HG02642 (cell line): ENCODE measurements around the gene DHRS11.

Experiments
- ATAC-seq: cut with Tn5 transposase; IDR thresholded peaks from one replicate; pipeline ENCODE4 v1.9.1; 2021; ENCODE audit warnings: mild to moderate bottlenecking; ENCODE audit not compliant: unreplicated experiment, poor library complexity

Gene DHRS11

GRCh38 chr17:36611345-36612072 is 19.8 kb downstream of the DHRS11 start:
- ATAC-seq = no peak

DNA sequence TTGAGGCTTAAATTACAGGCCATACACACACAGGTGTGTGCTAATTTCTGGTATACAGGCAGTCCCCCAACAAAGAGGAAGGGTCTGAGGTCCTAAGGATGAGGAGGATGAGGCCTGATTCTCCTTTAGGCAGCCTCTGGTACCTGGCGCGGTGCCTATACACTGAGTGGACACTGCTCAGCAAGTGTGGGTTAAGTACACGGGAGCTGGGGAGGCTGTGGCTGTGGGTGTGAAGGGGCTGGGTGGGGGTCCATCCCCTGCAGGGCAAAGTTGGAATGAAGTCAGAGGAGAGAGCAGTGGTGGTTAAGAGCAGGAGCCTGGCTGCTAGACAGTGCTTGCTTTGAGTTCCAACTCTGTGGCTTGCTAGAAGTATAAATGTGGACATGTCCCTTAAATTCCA is 20.6 kb downstream of the DHRS11 start:
- no peak for ATAC-seq

- ATAC-seq = no peak
Measured at GRCh38 chr17:36613155-36613554, 21.5 kb downstream of the DHRS11 start.

DNA sequence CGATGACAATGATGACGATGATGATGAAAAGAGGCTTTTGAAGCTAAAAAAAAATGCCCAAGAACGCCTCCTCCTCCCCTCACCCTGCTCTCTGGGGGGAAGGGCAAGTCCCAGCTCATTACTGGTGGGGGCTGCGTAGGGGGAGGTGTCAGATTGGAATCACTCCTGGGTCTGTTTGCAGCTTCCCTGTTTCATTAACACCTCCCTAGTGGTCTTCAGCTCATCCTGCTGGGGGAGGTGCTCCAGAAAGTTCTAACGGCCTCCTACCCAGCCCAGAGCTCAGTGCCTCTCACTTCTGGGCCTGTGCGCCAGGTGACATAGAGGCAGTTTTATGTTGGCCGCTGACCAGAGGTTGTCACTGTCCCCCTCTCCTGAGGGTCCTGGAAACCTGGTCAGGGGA is 22.4 kb downstream of the DHRS11 start:
- no peak for ATAC-seq

GRCh38 chr17:36614933-36615332 is 23.3 kb downstream of the DHRS11 start:
- no peak for ATAC-seq

- no peak for ATAC-seq
Measured at GRCh38 chr17:36616061-36617029, 24.7 kb downstream of the DHRS11 start.

GRCh38 chr17:36617773-36618172 is 26.1 kb downstream of the DHRS11 start:
- ATAC-seq = no peak

GRCh38 chr17:36623281-36623680 is 31.6 kb downstream of the DHRS11 start:
- no peak for ATAC-seq

DNA sequence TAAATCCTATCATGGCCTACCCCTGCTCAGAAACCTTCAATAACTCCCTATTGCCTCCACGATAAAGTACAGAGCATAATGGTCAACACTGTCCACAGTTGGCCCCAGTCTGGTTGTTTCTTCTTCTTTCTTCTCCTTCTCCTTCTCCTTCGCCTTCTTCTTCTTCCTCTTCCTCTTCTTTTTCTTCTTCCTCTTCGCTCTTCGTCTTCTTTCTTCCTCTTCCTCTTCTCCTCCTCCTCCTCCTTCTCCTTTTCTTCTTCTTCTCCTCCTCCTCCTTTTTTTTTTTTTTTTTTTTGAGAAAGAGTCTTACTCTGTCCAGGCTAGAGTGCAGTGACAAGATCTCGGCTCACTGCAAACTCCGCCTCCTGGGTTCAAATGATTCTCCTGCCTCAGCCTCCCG is 33.5 kb downstream of the DHRS11 start:
- ATAC-seq = no peak

DNA sequence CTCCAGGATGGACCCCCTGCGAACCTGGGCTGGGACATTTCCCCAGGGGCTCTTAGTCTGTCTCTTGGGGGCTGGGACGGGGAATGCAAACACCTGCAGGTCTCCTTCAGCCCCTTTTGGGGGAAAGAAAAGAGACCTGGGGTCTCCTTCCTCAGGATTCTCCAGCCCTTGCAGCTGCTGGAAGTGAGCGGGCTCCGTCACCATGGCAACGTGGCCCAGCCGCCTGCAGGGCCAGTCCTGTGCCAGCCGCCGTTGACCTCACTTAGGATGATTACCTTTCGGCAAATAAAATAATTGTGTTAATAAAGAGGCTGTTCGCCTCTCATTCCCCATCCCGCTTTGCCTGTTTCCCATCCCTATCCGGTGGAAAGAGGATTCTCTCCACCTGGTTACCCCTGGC is 35.4 kb downstream of the DHRS11 start:
- no peak for ATAC-seq

- ATAC-seq = no peak
Measured at GRCh38 chr17:36628576-36628975, 36.9 kb downstream of the DHRS11 start.

DNA sequence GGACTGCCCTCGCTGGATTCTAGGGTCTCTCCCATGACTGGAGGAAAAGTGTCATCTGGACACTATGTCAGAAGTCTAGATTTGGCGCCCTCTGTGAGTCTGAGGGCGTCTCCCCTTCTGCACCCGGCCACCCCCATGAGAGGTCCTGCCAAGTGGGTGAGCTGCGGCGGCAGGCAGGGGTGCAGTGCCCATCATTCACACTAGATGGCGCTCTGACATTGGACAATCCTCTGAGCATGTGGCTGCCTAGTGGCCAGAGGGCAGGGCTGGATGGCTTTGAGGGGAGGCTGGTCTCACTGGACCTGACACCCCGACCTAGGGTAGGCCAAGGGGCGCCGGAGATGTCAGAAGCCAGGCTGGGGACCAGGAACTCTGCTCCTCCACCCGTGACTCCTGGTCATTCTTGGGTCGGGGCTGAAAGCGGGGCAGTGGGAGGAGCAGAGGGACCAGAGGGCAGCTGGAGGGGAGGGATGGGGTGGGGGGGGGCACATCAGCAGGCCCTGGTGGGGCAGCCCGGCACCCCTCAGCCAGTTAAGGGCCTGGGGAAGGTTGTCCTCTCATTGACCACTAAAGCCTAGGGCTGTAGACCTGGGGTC is 37.7 kb downstream of the DHRS11 start:
- ATAC-seq = no peak

DNA sequence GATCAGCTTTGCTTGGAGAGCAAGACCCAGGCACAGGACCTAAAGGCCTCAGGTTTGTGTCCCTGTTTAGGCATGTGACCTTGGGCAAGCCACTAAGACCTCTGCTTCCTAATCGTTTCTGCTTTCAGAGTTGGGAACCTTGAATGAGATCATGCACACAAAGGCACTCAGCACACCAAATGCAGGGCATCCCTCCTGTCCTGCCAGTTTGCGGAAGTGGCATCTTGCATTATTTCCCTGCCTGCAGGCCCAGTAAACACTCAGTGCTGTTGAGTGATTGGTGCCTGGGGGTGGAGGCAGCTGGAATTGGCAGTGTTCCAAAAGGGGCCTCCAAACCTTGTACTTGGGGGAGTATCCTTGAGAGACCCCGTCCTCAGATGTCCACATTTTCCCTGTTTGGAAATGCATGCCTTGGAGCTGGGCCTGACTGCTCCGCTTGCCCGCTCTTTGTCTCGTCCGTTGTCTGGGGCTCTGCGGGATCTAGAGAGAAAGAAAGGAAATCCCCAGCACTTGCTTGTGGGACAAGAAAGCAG is 38.4 kb downstream of the DHRS11 start:
- ATAC-seq = no peak

DNA sequence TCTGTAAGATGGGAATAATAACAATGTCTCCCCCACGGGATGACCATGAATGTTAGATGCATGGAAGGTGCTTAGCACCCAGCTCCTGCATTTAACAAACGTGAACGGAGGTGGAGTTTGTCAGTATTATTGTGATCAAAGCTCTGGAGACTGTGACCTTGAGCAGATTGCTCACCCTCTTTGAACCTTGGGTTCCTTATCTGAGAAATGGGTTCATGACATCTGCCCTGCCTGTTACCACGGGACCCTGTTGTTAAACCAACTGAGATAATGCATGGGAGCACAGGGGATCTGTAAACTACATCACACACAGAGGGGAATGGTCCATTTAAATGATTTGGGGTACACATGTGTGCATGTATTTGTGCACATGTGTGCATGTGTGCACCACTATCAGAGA is 39.3 kb downstream of the DHRS11 start:
- no peak for ATAC-seq

DNA sequence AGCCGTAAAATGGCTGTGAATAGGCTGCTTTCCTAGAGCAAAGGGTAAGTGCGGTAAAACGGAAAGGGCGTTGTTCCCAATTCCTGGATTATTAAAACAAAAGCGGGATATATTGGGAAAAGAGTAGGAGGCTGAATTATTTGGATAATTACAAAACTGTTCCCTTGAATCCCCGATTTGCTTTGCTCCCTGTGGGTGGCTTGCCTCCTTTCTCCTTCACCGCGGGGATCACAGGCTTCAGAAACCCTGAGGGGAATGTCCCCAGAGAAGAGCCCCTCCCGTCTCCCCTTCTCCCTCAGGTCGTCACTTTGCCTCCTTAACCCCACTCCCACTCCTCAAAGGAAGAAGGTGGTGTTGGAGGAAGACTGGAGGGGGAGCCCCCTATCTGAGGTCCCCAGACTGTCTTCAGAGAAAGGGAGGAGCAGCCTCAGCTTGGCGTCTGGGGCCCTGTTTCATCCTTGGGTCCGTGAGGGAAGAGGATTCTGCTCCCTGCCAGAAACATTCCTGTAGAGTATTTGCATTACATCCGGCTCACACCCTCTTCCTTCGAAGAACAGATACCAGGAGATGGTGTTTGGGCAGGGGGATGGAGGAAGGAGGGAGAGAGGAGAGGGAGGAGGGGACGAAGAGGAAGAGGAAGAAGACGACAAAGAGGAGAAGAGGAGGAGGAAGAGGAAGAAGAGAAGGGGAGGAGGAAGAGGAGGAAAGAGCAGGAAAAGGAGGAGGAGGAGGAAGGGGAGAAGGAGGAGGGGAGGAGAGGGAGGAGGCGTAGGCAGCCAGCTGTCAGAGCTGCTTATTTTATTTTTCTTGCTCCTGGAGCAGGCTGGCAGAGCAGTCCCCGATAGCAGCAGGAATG is 41.5 kb downstream of the DHRS11 start:
- ATAC-seq = no peak

DNA sequence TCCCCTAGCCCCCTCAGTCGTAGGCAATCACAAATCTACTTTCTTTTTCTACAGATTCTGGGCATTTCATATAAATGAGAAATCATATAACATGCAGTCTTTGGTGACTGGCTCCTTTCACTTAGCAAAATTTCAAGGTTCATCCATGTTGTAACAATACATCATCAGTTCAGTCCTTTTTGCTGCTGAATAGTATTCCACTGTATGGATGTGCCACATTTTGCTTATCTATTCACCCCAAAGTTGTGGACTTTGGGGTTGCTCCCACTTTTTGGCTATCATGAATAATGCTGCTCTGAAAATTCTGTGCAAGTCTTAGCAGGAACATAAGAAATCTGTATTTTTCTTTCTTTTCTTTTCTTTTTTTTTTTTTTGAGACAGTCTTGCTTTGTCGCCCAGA is 48.7 kb downstream of the DHRS11 start:
- no peak for ATAC-seq

- no peak for ATAC-seq
Measured at GRCh38 chr17:36640836-36641235, 49.2 kb downstream of the DHRS11 start.

GRCh38 chr17:36641331-36641876 is 49.7 kb downstream of the DHRS11 start:
- no peak for ATAC-seq
